ENCODE results near the gene GALNTL6.

The GALNTL6 gene

GRCh38 chr4:172657081-172657480, 843.9 kb downstream of the GALNTL6 start:
- Histone ChIP-seq H2AFZ (ENCODE audit: low read length) (no peak overlapping the region), H3K4me3 (ENCODE audit: low read length, poor library complexity, severe bottlenecking) (no peak overlapping the region), H3K79me2 (ENCODE audit: insufficient read depth, low read length) (no peaks in the 10 kb centered on the region), H3K27me3 (ENCODE audit: insufficient read depth, low read length, poor library complexity, severe bottlenecking) (no peaks in the 10 kb centered on the region), H3K4me1 (ENCODE audit: insufficient read depth, low read length, poor library complexity, severe bottlenecking) (no peaks in the 10 kb centered on the region), H3F3A (ENCODE audit: low read depth) (no peaks in the 10 kb centered on the region), H3K36me3 (ENCODE audit: insufficient read depth, low read length) (no peaks in the 10 kb centered on the region), H3K9me2 (replicated peaks; ENCODE audit: low read depth, low read length) (no peaks in the 10 kb centered on the region), H3K4me2 (ENCODE audit: low read depth, low read length, poor library complexity, severe bottlenecking) (no peak overlapping the region), H3K9ac (ENCODE audit: low read depth, low read length, poor library complexity, severe bottlenecking) (no peak overlapping the region), H3K9me3 (ENCODE audit: insufficient read depth, low read depth, low read length) (no peaks in the 10 kb centered on the region), H4K20me1 (ENCODE audit: insufficient read depth, low read length, poor library complexity, severe bottlenecking) (no peaks in the 10 kb centered on the region)
- TF ChIP-seq CTCF (conservative IDR thresholded peaks at IDR 0.05; ENCODE audit: low read length), result no peak
- TF ChIP-seq EZH2phosphoT487 (IDR thresholded peaks at IDR 0.05; ENCODE audit: borderline replicate concordance), result no peak

GRCh38 chr4:172660251-172660650, 847.0 kb downstream of the GALNTL6 start:
- no peak overlapping the region for H2AFZ ChIP-seq (ENCODE audit: low read length)
- H3K4me2 ChIP-seq (ENCODE audit: low read depth, low read length, poor library complexity, severe bottlenecking), result no peak overlapping the region
- no peaks in the 10 kb centered on the region for H3K27me3 ChIP-seq (ENCODE audit: insufficient read depth, low read length, poor library complexity, severe bottlenecking)
- no peaks in the 10 kb centered on the region for H3K79me2 ChIP-seq (ENCODE audit: insufficient read depth, low read length)
- H4K20me1 ChIP-seq (ENCODE audit: insufficient read depth, low read length, poor library complexity, severe bottlenecking), result no peaks in the 10 kb centered on the region
- no peak overlapping the region for H3K9ac ChIP-seq (ENCODE audit: low read depth, low read length, poor library complexity, severe bottlenecking)
- H3K9me2 ChIP-seq (replicated peaks; ENCODE audit: low read depth, low read length), result no peaks in the 10 kb centered on the region
- no peaks in the 10 kb centered on the region for H3K36me3 ChIP-seq (ENCODE audit: insufficient read depth, low read length)
- no peaks in the 10 kb centered on the region for H3F3A ChIP-seq (ENCODE audit: low read depth)
- H3K4me1 ChIP-seq (ENCODE audit: insufficient read depth, low read length, poor library complexity, severe bottlenecking), result no peaks in the 10 kb centered on the region
- no peak for TF ChIP-seq EZH2phosphoT487 (IDR thresholded peaks at IDR 0.05; ENCODE audit: borderline replicate concordance)
- no peak for TF ChIP-seq CTCF (conservative IDR thresholded peaks at IDR 0.05; ENCODE audit: low read length)
- H3K9me3 ChIP-seq (ENCODE audit: insufficient read depth, low read depth, low read length), result no peaks in the 10 kb centered on the region
- no peak overlapping the region for H3K4me3 ChIP-seq (ENCODE audit: low read length, poor library complexity, severe bottlenecking)

- TF ChIP-seq CTCF (conservative IDR thresholded peaks at IDR 0.05; ENCODE audit: low read length), result no peak
- TF ChIP-seq EZH2phosphoT487 (IDR thresholded peaks at IDR 0.05; ENCODE audit: borderline replicate concordance), result no peak
- H3K4me2 ChIP-seq (ENCODE audit: low read depth, low read length, poor library complexity, severe bottlenecking), result no peak overlapping the region
- no peaks in the 10 kb centered on the region for H4K20me1 ChIP-seq (ENCODE audit: insufficient read depth, low read length, poor library complexity, severe bottlenecking)
- no peak overlapping the region for H3K4me3 ChIP-seq (ENCODE audit: low read length, poor library complexity, severe bottlenecking)
- no peaks in the 10 kb centered on the region for H3K36me3 ChIP-seq (ENCODE audit: insufficient read depth, low read length)
- H2AFZ ChIP-seq (ENCODE audit: low read length), result no peak overlapping the region
- no peaks in the 10 kb centered on the region for H3K27me3 ChIP-seq (ENCODE audit: insufficient read depth, low read length, poor library complexity, severe bottlenecking)
- H3K79me2 ChIP-seq (ENCODE audit: insufficient read depth, low read length), result no peaks in the 10 kb centered on the region
- no peaks in the 10 kb centered on the region for H3K9me3 ChIP-seq (ENCODE audit: insufficient read depth, low read depth, low read length)
- no peaks in the 10 kb centered on the region for H3K9me2 ChIP-seq (replicated peaks; ENCODE audit: low read depth, low read length)
- no peak overlapping the region for H3K9ac ChIP-seq (ENCODE audit: low read depth, low read length, poor library complexity, severe bottlenecking)
- no peaks in the 10 kb centered on the region for H3K4me1 ChIP-seq (ENCODE audit: insufficient read depth, low read length, poor library complexity, severe bottlenecking)
- no peaks in the 10 kb centered on the region for H3F3A ChIP-seq (ENCODE audit: low read depth)
These were observed 848.9 kb downstream of the GALNTL6 start for GRCh38 chr4:172662113-172662512.
